Heart left ventricle (tissue), 16 donors: ENCODE results near the gene OXSR1. TPM values are rescaled to one million over a fixed set of nuclear protein-coding genes. Genes with fewer than 3 reads are reported as not detected.

Experiments
- ATAC-seq, 4 donors: fragments of 200-7000 bp; cut with Tn5 transposase; one replicate each; pipeline ENCODE4 v1.9.1; 2020 to 2022; ENCODE audit warnings: moderate library complexity in 4 of 4, mild to moderate bottlenecking in 3 of 4, moderate number of reproducible peaks in 1 of 4
- DNase-seq, 5 donors: peaks; one replicate each; pipeline ENCODE4 v3.0.0-alpha.2; 2020
- H3K27ac ChIP-seq, 12 donors: fragments of 200-600 bp; sonication (generic) in 4 of 12; one replicate each; pipeline versions ENCODE4 v1.5.0 to v1.8.0; 2016 to 2022; ENCODE audit warnings: mild to moderate bottlenecking in 2 of 12
- H3K27me3 ChIP-seq, 9 donors: fragments of 200-600 bp; sonication (generic) in 2 of 9; one replicate each; pipeline versions ENCODE4 v1.5.1 to v1.8.0; 2016 to 2022; ENCODE audit warnings: mild to moderate bottlenecking in 3 of 9
- H3K36me3 ChIP-seq, 9 donors: fragments of 200-600 bp; sonication (generic) in 2 of 9; one replicate each; pipeline versions ENCODE4 v1.5.0 to v1.8.0; 2018 to 2022; ENCODE audit warnings: mild to moderate bottlenecking in 2 of 9
- H3K4me1 ChIP-seq, 12 donors: fragments of 200-600 bp; sonication (generic) in 4 of 12; one replicate each; pipeline versions ENCODE4 v1.5.0 to v1.8.0; 2016 to 2022; ENCODE audit warnings: mild to moderate bottlenecking in 3 of 12
- H3K4me3 ChIP-seq, 12 donors: fragments of 200-600 bp; sonication (generic) in 4 of 12; one replicate each; pipeline versions ENCODE4 v1.5.0 to v1.8.0; 2017 to 2022; ENCODE audit warnings: mild to moderate bottlenecking in 9 of 12, moderate library complexity in 4 of 12
- H3K9me3 ChIP-seq, 12 donors: fragments of 200-600 bp; sonication (generic) in 4 of 12; one replicate each; pipeline versions ENCODE4 v1.5.0 to v1.8.0; 2016 to 2022; ENCODE audit warnings: mild to moderate bottlenecking in 1 of 12
- POLR2A ChIP-seq, 2 donors: fragments of 450-650 bp; IDR thresholded peaks; one replicate each; pipeline ENCODE4 v1.6.1; 2017; ENCODE audit warnings: antibody characterized with exemption in 2 of 2, mild to moderate bottlenecking in 2 of 2, moderate library complexity in 2 of 2
- WGBS, 4 donors: extraction: QIAGEN DNeasy Blood & Tissue Kit in 2 of 4; methylation state at CpG; one replicate each; pipeline versions ENCODE4 v1.1.5 to v1.1.7; 2013 to 2018; 5-methylcytosine and 5-hydroxymethylcytosine counted together
- intact Hi-C, 10 donors: fragments of 100-400 bp; cut with DNase I; formaldehyde crosslinking; loops; one replicate each; pipeline versions ENCODE4 v1.11.1 to v1.14.2; 2022
- polyA plus RNA-seq, 2 donors: library from polyadenylated mRNA; stranded (reverse); fragments of 200-250 nt; gene quantifications; one replicate each; pipeline ENCODE4 v1.2.3, GENCODE V29; 2013
- total RNA-seq, 9 donors: library from RNA; depleted of rRNA in 2 of 9; stranded (reverse); fragments of >200 nt in 2 of 9; fragmentation: NEBNext Ultra II Directional in 3 of 9; extraction: Animal tissue kit (Norgen Biotek cat#: 25700) in 3 of 9; gene quantifications; one replicate each; pipeline versions ENCODE4 v1.1.0 to v1.2.4, GENCODE V29; 2016 to 2023
- TF ChIP-seq, protein P1 (sequence below), 12 donors: fragments of 200-600 bp; sonication (generic) in 4 of 12; IDR thresholded peaks; one replicate each; pipeline versions ENCODE4 v1.5.0 to v1.8.0; 2018 to 2022; ENCODE audit warnings: antibody characterized with exemption in 12 of 12, mild to moderate bottlenecking in 5 of 12
- donor health status: ischemic (EF 13 %, LVEDD 7.1; RV severe dilation, severe dysfunction).
- donor health status: healthy with polysubstance abuse.
- donor health status: DM: no; HTN: yes; CAD: no.
- donor health status: DM: no; HTN: no; CAD: no.
- donor health status: ischemic (EF 25% LVEDD 6.9; RV normal size, moderate dysfunction).
- donor health status: ischemic (EF 25% LVEDD 5.7; RV mildly dilated, moderate dysfunction).
- donor health status: healthy.
- donor health status: DM: yes; HTN: yes; CAD: no.
- donor health status: ischemic (EF 35%, LVEDD 5.7; RV mildly dilated, moderate dysfunction).
- donor health status: nonischemic (EF 11% LVEDD 7.7; RV severe dilation, severe dysfunction).
- donor health status: DM: yes; HTN: yes; CAD: no.
- donor health status: PGD.
- donor health status: ischemic (EF 29% LVEDD 5.4; RV normal size, mild dysfunction).
- donor health status: nonischemic (EF 23%, LVEDD 6.1; RV moderate dilation, normal function).

OXSR1 gene
- total and polyA plus RNA-seq, 11 donors = 10.4 to 38.3 (median 31.7) TPM

DNA sequence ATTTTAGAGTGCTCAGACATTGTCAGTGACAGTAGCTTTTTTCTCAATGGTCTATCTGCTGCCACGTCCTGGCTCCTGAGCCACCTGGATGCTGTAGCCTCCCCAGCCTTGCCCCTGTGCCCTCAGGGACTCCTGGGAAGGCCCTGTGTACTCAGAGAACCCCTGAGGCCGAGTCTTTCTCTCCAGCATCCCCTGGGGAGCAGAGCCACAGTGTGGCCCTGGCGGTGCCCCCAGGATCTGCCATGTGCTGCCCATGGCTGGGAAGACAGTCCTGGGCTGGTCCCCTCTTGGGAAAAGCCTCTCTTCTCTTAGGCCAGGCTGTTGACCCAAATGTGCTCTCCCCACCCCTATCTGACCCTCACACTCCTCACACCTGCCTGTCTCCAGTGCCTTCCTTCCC lies 21.8 kb upstream of the OXSR1 start:
- WGBS, 4 donors = 58 to 77% (median 65%) methylated on average over 3 of the region's 3 CpGs
- ATAC-seq (no peak), DNase-seq (no peak)
- Histone ChIP-seq H3K4me1 (peaks cover 0 to 42% (median 10%) of the 10 kb centered on the region in 12 donors), H3K36me3 (peaks cover 0 to 26% (median 0%) of the 10 kb centered on the region in 9 donors), H3K27ac (peak overlapping the region in 1 of 12 donors; percentile 9), H3K9me3 (peaks cover 0 to 18% (median 5%) of the 10 kb centered on the region in 12 donors), H3K27me3 (no peaks in the 10 kb centered on the region), H3K4me3 (no peak overlapping the region)
- TF ChIP-seq, protein P1, sequence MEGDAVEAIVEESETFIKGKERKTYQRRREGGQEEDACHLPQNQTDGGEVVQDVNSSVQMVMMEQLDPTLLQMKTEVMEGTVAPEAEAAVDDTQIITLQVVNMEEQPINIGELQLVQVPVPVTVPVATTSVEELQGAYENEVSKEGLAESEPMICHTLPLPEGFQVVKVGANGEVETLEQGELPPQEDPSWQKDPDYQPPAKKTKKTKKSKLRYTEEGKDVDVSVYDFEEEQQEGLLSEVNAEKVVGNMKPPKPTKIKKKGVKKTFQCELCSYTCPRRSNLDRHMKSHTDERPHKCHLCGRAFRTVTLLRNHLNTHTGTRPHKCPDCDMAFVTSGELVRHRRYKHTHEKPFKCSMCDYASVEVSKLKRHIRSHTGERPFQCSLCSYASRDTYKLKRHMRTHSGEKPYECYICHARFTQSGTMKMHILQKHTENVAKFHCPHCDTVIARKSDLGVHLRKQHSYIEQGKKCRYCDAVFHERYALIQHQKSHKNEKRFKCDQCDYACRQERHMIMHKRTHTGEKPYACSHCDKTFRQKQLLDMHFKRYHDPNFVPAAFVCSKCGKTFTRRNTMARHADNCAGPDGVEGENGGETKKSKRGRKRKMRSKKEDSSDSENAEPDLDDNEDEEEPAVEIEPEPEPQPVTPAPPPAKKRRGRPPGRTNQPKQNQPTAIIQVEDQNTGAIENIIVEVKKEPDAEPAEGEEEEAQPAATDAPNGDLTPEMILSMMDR (IDR thresholded peaks at IDR 0.05) = no peak
- no peak for TF ChIP-seq POLR2A (IDR thresholded peaks at IDR 0.05)
- intact Hi-C loops = loop anchor here in 1 of 10 donors (10.0 kb wide), 1 partner anchor 91 kb away; no protein-coding TSS in a partner anchor

DNA sequence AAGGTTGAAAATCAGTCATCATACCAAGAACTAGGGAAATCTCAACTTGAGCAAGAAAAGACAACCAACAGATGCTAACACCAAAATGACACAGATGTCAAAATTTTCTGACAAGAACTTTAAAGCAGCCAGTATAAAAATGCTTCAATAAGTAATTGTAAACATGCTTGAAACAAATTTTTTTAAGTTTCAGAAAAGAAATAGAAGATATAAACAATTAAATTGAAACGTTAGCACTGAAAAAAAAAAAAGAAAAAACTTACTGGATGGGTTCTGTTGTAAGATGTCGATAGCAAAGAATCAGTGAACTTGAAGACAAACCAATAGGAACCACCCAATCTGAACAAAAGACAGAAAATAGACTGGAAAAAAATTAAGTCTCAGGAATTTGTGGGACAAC lies 18.8 kb upstream of the OXSR1 start:
- peak overlapping the region in 1 of 12 donors; percentile 88 for H3K27ac ChIP-seq

DNA sequence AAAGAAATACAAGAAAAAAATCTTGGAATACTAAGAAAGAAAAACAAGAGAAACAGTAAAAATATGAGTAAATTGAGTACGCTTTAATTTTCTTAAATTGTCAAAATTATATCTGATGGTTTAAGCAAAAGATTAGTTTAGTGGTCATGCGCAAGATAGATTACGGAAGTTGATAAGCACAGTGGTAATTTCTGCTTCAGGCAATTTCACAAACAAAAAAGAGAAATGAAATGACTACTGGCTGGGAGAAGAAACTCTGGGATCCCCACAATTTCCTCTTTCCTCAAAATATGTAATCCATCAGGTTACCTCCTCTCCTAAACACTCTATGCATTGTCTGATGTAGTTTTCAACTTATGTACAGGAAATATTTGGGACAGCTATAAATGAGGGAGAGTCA lies 17.9 kb upstream of the OXSR1 start:
- WGBS, 4 donors = 87 to 95% (median 91%) methylated on average over 3 of the region's 3 CpGs
- no peak for TF ChIP-seq POLR2A (IDR thresholded peaks at IDR 0.05)
- TF ChIP-seq, protein P1 (IDR thresholded peaks at IDR 0.05) = no peak
- intact Hi-C loops = loop anchor here in 1 of 10 donors (10.0 kb wide), 1 partner anchor 87 kb away; no protein-coding TSS in a partner anchor
- DNase-seq (no peak), ATAC-seq (no peak)
- peaks cover 0 to 18% (median 5%) of the 10 kb centered on the region in 12 donors for H3K9me3 ChIP-seq
- no peak overlapping the region for H3K4me3 ChIP-seq
- peaks cover 0 to 4% (median 0%) of the 10 kb centered on the region in 9 donors for H3K36me3 ChIP-seq
- peaks cover 0 to 53% (median 0%) of the 10 kb centered on the region in 12 donors for H3K4me1 ChIP-seq
- no peaks in the 10 kb centered on the region for H3K27me3 ChIP-seq
- H3K27ac ChIP-seq = peak overlapping the region in 1 of 12 donors; percentile 88

More for the DNA sequence above, 18.8 kb upstream of the OXSR1 start:
- Histone ChIP-seq H3K36me3 (peaks cover 0 to 13% (median 0%) of the 10 kb centered on the region in 9 donors), H3K9me3 (peaks cover 0 to 18% (median 5%) of the 10 kb centered on the region in 12 donors), H3K4me1 (peaks cover 0 to 47% (median 0%) of the 10 kb centered on the region in 12 donors), H3K27me3 (no peaks in the 10 kb centered on the region), H3K4me3 (no peak overlapping the region)
- TF ChIP-seq, protein P1 (IDR thresholded peaks at IDR 0.05) = no peak
- TF ChIP-seq POLR2A (IDR thresholded peaks at IDR 0.05) = no peak
- DNase-seq (no peak), ATAC-seq (no peak)
- intact Hi-C loops = loop anchor here in 1 of 10 donors (10.0 kb wide), 1 partner anchor 88 kb away; no protein-coding TSS in a partner anchor
- 84 to 90% (median 89%) methylated on average over 2 of the region's 2 CpGs for WGBS, 4 donors

DNA sequence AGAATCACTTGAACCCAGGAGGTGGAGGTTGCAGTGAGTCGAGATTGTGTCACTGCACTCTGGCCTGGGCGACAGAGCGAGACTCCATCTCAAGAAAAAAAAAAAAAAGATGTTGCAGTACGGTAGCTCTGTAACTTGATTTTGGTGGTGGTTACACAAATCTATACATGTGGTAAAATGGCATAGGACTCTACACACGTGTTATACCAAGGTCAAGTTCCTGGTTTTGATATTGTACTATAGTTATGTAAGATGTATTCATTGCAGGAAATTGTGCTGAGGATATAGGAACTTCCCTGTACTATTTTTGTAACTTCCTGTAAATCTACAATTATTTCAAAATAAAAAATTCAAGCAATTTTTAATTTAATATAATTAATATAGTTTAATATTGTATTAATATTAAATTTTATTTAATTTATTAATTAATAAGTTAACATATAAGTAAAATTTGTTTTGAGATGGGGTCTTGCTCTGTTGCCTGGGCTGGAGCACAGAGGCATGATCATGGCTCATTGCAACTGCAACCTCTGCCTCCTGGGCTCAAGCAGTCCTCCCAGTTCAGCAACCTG lies 16.9 kb upstream of the OXSR1 start:
- Histone ChIP-seq H3K27ac (peak overlapping the region in 1 of 12 donors; percentile 88), H3K4me1 (peaks cover 0 to 59% (median 0%) of the 10 kb centered on the region in 12 donors), H3K4me3 (no peak overlapping the region), H3K36me3 (no peaks in the 10 kb centered on the region), H3K27me3 (no peaks in the 10 kb centered on the region), H3K9me3 (peaks cover 0 to 18% (median 5%) of the 10 kb centered on the region in 12 donors)
- no peak for DNase-seq
- 75 to 81% (median 79%) methylated on average over 5 of the region's 5 CpGs for WGBS, 4 donors
- no peak for TF ChIP-seq POLR2A (IDR thresholded peaks at IDR 0.05)
- TF ChIP-seq, protein P1 (IDR thresholded peaks at IDR 0.05) = no peak
- intact Hi-C loops = loop anchor here in 1 of 10 donors (10.0 kb wide), 1 partner anchor 86 kb away; no protein-coding TSS in a partner anchor
- ATAC-seq = peak in 3 of 4 donors; percentile 31 to 61 (median 50)
